OCI-M2 (cell line): ENCODE data around the gene SCAMP5.
A peak's percentile ranks its signal among the peaks of the same experiment; 100 is the strongest.

Source experiments
- DNase-seq: peaks from one replicate; lab custom pipeline; 2025; ENCODE audit not compliant: unreplicated experiment; lab: John Stamatoyannopoulos, UW

Gene SCAMP5

DNA sequence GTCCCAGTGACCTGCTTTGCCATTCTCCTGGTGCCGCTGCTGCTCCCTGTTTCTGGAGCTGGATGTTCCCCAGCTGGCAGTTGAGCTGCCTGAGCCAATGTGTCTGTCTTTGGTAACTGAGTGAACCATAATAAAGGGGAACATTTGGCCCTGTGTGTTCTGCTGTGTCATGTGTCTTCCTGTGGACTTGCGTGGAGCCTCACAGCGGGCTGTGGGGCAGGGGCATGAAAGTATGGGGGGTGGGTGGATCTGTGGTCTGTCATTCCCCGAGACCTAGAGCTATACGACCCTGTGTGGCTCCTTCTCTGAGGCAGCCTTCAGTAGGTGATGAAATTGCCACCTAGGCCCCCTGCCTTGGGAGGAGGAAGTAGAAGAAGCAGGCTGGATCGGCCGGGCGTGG, 26.0 kb downstream of the SCAMP5 start:
- no peak for DNase-seq

DNA sequence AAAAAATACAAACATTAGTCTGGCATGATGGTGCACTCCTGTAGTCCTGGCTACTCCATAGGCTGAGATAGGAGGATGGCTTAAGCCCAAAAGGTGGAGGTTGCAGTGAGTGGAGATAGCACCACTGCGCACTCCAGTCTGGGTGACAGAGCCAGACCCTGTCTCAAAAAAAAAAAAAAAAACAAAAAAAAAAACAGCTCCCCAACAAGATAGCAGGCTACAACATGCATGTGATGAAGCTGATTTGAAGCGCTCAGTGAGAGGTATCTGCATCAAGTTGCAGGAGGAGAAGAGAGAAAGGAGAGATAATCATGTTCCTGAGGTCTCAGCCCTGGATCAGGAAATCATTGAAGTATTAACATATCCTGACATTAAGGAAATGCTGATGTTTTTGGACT, 27.4 kb downstream of the SCAMP5 start:
- DNase-seq: no peak

DNA sequence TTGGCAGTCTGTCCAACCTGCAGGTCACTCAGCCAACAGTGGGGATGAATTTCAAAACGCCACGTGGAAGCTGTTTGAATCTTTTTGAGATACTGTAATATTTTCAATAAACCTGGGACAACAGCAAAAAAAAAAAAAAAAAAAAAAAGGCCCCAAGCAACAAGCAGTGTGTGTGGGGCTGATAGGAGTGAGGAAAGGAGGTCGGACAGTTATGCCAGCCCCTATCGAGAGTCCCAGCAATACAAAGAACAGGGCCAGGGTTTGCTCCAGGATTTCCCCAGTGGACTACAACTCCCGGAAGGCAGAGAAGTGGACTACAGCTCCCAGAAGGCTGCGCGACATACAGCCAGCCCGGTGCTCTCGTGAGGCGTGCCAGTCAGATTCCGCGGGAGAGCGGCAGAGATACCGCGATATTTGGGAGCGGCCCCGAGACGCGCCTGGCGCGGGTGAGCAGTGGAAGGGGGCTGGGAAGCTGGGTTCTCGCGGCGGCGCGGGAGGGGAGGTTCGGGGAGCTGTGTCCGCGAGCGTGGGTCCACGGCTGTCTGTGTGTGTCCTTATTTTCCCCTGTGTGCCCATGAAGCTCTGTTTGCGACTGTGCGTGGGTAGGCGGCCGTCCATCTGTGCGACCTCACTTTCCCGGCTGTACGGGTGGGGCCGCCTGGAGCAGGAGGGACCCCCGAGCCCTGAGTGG, 28.0 kb downstream of the SCAMP5 start, which contains the start of gene PPCDC:
TSS of gene PPCDC (plus strand) at position 410 of the 691 bp plus-strand sequence. CDS start 4,729 bp downstream, outside the sequence.
- DNase-seq: peak; percentile 77

DNA sequence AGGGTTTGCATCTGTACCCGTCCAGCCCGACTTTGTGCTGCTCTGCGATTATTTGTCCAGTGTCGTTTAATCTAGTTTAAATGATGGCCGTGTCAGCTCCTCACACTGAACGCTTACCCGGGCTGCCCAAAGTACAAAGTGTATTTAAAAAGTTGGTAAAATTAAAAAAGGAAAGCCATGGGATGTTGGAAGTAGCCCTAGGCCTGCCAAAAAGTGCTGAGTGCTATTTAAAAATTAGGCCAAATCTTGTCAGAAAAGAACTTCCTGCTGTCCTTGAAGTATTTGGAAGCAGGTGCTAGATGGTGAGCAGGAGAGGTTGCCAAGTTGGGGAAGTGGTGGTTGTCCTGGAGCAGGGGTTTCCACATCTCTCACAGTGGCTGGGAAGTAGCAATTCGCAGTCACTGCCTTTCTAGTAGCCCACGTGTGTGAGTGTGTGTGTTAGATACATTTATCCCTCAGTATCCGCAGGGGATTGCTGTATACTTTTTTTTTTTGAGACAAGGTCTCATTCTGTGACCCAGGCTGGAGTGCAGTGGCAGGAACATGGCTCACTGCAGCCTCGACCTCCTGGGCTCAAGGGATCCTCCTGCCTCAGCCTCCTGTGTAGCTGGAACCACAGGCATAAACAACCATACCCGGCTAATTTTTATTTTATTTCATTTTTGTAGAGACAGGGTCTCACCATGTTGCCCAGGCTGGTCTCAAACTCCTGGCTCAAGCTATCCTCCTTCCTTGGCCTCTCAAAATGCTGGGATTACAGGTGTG, 28.7 kb downstream of the SCAMP5 start:
- no peak for DNase-seq

DNA sequence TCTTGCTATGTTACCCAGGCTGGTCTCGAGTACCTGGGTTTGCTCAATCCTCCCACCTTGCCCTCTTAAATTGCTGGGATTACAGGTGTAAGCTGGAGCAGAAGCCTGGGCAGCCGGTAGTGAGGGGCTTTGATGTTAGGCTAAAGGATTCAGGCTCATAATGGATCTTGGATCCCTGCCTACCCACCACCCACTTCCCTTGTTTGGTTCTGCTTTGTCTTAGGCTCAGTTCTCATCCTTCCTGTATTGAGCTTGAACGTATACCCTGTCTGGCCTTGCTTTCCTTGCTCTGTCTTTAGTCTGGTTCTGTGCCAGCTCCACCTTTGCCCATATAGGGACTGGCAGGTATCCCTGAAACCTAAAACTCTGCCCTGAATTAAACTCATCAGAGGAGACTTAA, 29.7 kb downstream of the SCAMP5 start:
- no peak for DNase-seq

DNA sequence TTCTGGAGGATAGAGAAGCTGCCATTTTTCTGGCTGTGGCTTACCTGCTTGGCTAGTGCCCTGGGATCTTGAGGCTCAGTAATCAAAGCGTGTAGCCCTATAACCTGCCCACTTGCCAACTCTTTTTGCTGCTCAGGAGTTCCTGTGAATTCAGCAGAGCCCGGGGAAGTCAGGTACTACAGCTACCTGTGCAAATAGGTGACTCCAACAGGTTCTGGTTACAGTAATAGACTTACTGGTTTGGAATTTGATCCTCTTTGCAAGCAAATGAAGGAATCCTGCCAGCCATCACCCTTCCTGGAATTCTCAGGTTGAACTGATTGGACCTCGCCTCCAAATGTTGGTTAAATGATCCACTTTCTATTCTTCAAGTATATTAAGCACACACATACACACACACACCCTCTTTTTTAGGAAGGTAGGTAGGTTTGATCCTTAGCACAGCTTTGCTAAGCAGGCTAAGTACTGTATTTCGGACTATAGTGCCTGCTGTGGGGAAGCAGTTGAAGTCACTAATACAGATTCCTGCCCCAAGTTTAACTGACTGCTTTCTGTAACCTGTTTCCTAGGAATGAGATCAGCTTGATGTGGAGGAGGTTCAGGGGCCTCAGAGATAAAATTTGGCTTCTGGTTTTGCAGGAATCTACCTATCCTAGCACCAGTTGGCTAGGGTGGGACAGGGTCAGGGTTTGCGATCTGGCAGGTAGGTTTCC, 30.3 kb downstream of the SCAMP5 start:
- DNase-seq: no peak

DNA sequence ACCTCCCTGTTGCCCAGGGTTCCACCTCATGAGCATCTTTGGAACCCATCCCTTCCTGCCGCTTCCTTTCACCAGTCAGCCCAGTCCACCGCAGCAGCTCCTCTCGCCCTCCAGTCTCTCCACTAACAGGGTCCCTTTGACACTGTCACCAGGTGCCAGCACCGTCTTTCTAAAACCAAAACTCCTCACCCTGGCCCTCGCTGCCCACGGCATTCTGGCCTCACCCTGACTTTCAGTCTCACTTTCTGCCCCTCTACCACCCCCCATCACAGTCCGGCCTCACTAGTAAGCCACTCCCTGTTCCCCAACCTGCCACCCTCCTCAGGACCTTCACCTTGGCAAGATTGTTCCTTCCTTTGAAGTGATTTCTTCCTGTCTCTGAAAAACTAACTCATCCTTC, 32.2 kb downstream of the SCAMP5 start:
- no peak for DNase-seq

DNA sequence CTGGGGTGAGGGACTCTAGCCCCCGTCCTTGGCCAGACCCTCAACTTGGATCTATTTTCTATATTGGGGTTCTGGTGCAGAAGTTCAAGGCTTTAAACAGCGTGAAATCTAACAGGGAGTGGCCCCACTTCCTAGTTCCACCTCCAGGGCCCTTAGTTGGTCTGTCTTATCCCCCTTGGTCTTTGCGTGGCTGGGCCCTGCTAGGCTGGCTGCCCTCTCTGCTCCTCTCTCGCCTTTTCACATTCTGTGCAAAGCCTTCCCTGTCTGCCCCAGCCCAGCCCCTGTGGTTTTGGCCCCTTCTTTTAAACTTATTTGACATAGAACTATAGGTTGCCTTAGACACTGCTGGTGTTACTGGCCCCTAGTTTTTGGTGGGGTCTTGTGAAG, 33.6 kb downstream of the SCAMP5 start:
- no peak for DNase-seq

DNA sequence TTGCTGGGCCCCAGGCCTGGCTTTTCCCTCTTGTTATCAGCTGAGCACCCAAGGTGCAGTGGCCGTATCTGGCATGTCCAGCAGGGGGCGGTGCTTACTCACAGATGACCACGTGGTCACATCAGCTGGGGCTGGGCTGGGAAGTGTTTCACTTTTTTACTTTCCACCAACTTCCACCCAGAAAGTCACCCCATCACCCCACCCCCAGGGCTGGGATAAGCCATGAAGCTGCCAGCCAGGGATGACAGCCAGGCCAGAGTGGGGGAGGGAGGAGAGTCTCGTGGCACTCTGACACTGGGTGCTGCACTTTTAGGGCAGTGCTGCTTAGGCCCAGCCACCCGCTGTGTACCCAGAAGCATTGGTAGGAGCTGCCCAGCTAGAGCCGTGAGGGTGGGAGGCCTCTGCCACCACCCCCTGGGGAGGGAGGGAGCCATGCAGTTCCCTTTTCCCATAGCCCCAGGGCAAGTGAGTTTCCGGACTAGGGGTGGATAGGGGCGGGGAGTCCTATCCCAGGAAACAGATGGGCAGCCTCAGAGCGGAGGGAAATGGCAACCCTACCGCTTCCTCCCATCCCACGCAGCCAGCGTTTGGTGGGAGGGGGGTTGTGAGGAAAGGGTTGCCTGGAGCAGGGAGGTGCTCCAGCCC, 34.1 kb downstream of the SCAMP5 start:
- DNase-seq: peak; percentile 91

DNA sequence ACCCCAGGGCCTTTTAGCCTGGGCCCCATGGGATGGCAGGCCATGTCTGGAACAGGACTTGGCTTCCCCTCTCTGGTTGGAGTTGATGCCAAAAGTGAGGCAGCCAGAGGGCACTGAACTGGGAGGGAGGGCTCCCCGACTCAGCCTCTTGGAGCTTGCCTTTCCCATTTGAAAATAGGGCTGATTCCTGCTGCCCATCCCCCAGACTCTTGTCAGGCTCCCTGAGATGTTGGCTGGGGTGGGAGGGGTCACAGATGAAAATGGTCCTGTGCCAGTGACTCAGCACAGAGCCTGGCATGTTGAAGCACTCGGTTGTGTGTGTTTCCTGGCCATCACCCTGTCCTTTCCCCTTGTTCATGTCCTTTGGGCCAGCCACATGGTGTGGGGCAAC, 34.7 kb downstream of the SCAMP5 start:
- DNase-seq: no peak

DNA sequence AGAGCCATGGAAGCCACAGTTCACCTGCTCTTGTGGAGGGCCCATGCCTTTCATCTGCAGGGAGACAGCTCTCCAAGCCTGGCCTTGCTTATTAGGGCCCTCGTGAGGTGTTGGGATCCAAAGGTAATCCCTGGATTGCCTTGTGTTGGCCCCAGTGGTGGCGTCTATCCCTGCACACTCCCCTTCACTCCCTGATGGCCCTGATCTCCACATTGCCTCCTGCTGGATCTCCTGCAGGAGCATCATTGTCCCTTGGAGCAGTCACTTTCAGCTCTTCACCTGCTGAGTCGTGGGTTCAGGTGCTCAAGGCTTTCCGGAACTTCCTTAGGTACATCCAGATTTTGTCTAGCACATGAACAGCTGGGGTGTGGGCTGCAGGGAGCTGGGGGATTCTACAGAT, 35.1 kb downstream of the SCAMP5 start:
- no peak for DNase-seq

DNA sequence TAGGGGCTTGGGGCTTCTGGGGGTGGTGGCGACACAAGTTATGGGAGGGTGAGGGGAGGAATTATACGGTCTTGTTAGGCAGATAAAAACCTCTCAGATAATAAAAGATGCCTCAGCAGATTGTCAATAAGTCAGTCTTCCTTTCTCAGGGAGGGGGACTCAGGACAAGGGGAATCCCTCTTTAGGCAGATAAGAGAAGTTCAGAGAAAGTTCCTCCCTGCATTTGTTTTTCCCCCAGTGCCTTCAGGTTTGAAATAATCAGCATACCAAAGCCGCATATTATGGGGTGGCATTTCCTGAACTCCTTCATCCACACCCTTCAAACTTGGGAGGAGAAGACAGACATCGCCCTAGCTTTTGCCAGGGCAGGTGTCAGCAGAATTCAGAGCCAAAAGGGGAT, 36.5 kb downstream of the SCAMP5 start:
- DNase-seq: no peak

DNA sequence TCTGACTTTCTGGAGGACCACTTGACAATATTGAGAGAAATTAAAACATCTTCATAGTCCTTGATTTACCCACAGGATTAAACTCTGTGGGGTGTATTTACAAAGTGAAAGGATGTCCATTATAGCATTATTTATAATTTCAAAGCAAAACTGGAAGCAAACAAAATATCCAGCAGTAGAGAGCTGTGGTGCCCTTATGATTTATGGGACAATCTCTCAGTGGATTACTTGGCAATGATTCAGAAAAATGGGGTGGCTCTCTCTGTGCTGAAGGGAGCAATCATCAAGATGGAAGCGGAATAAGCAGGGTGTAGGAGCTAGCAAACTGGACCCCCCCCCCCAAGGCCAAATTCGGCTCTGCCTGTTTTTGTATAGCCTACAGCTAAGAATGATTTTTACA, 37.0 kb downstream of the SCAMP5 start:
- DNase-seq: no peak

DNA sequence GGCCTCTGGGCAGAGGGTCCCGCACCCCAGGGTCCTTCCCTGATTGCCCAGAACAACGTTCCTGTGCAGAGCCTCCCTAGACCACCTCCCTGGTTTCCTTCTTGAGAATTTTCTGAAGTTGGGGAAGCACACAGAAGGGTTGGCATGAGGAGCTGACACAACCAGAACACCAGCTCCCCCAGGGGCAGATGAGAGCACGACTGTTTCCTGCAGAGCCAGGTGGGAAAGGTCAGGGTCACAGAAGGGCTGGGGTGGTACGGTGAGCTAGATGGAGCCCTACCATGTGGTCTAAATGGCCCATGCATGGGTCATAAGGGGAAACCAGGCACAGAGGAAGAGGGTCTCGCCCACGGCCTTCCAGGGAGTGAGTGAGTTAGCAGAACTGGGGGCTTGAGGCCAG, 38.4 kb downstream of the SCAMP5 start:
- DNase-seq: no peak

DNA sequence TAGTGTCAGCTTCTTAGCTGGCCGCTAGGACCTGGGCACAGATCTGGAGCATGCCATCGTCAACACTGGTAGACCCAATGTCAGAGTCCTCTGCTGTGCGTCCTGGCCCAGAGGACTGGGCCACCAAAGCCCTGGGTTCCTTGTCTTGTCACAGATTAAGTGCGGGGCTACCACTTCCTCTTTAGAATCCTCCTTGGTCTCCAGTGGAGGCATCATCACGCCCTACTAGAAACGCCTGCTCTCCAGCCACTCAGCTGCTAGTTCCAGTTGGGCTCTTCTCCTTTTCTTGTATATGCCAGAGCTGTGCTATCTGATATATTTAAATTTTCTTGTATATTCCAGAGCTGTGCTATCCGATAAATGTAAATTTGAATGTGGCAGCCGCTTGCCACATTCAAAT, 39.3 kb downstream of the SCAMP5 start:
- DNase-seq: no peak

DNA sequence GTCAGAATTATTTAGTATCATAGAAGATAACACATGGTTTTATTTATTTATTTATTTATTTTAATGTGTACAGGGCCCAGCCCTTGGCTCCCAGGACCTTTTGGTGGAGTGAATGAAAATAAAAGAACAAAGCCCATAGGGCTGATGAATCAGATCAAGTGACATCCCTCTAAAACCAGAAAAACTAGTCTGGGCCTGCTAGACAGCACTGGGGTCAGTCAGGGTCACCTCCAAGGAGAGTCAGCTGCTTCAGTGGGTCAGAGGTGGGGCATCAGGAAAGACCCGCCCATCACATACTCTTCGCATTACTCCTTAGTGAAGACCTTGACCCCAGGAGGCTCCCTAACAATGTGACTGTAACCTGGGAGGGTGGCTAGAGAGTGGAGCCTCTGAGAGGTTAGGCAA, 40.9 kb downstream of the SCAMP5 start:
- no peak for DNase-seq

DNA sequence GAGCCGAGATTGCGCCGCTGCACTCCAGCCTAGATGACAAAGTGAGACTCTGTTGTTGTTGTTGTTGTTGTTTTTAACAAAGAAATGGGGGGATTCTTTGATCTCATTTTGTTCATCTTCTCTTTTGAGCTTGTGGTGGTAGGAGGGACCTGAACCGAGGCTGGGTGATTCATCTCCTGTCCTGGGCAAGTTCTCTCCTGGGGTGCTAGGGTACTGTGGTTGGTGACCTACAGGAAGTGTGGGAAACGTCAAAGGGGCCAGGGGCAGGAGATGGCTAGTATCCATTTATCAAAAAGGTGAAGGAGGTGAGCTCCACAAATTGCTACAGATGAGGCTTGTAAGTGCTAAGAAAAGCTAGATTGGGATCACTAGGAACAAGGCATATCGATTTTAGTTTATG, 42.3 kb downstream of the SCAMP5 start:
- no peak for DNase-seq

DNA sequence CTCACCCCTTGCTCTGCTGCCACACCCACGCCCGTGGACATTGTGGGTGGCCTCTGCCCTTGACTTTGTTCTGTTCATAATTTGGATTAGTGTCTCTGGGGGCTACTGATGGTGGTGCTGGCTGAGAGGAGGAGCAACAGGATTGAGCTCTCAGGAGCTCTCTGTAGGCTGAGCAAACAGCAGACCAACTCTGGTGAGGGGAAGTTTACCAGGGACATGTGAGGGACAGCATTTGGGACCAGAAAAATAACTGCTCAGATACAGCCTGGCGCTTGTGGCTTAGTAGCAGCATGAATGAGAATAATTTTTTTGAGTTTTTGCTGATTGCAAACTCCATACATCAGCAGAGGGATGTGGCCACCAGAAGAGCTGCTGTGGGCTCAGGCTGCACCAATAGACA, 42.9 kb downstream of the SCAMP5 start:
- DNase-seq: no peak

DNA sequence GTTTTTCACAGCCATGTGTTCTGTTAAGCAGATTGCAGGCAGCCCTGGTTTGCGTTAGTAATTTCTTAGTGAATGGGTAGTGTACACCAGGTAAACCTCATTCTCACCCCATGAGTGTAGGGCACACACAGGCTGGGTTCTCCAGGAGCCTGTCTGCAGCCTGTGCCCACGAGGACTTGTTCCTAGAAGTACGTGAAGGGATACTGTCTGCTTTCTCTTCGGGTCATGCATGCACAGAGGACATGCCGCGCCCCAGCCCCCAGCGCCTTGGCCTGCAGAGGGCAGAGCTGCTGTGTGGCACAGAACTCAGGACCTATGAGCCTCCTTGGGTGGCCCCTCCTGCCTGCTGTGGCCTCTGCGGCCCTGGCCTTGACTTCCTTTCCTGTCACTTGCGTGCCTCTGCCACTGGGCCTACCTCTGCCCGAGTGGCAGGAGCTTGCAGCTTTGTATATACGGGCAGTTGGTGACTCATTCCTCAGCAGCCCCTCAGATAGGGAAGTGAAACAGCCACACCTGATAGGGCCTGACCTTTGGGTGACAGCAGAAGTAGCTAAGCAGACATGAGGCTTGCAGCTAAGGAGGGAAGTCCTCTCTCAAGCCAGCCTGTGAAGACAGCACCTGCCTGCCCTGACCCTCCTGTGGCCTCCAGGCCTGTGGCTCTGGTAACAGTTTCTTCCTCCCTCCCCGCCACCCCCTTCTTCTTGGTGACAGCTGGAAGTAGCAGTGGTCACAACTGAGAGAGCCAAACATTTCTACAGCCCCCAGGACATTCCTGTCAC, 47.6 kb downstream of the SCAMP5 start:
- no peak for DNase-seq

DNA sequence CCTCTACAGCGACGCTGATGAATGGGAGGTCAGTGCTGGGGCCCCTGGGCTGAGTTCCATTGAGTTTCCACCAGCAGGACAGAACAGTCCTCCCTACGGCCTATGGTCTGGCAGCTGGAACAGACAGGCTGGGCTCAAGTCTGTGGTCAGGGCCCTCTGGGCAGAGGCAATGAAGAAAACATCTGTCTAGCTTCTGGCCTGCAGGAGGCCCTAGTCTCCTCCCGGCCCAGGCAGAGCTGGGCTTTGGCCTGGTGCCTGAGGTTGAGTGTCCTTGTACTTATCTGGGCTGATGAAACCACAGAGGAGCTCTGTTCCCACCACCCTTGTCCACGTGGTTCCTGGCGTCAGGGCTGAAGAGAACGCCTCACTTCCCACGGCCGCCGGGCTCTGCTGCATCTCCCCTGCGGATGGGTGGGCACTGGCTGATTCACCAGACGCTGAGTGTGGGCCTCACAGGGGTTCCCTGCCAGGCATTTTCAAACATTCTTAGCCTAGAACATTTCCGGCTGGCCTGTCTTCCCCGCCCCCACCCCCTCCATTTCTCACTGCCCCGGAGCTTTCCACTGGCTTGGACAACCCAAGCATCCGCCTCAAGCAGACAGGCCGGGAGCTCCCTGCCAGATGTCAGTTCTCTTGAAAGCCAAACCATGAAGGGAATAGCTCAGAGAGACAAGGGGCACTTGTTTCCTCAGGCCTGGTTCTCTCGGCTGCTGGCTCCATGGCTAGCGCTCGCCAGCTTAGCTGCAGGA, 48.3 kb downstream of the SCAMP5 start:
- DNase-seq: peak; percentile 42
